ENCODE results near the gene LRBA. TPM values are rescaled to one million over a fixed set of nuclear protein-coding genes. Genes with fewer than 3 reads are reported as not detected.

LRBA gene
- total RNA-seq, 1 experiment from 2014 or later = 55.3 TPM

GRCh38 chr4:150960818-150961217, 54.3 kb downstream of the LRBA start:
- no CpG with 5 or more reads among the region's 2 CpGs for WGBS (ENCODE audit: extremely low coverage, insufficient read length, low lambda C conversion rate)
- Histone ChIP-seq H3K14ac (ENCODE audit: insufficient read depth, low read length) (no peak overlapping the region), H4K5ac (ENCODE audit: insufficient read length, low read depth, low read length) (no peak overlapping the region), H3K27ac (ENCODE audit: insufficient read length, low read depth, low read length) (no peak overlapping the region), H2BK120ac (ENCODE audit: low read depth, low read length, poor library complexity, severe bottlenecking) (no peak overlapping the region), H3K23ac (ENCODE audit: insufficient read length, low read depth, low read length) (no peak overlapping the region), H3K9me3 (ENCODE audit: control insufficient read depth, low read depth, low read length) (peaks cover 23% of the 10 kb centered on the region), H3K79me1 (ENCODE audit: insufficient read depth, low read depth, low read length, poor library complexity, severe bottlenecking) (no peaks in the 10 kb centered on the region), H4K91ac (ENCODE audit: insufficient read length, low read depth, low read length) (no peak overlapping the region), H3K56ac (ENCODE audit: insufficient read length, low read depth, low read length) (no peak overlapping the region), H3K4me1 (ENCODE audit: insufficient read depth, low read length) (no peaks in the 10 kb centered on the region), H3K27me3 (ENCODE audit: insufficient read depth, low read length) (no peaks in the 10 kb centered on the region), H3T11ph (ENCODE audit: low read length) (no peak overlapping the region), H3K4ac (ENCODE audit: low read depth, low read length) (no peak overlapping the region), H2BK15ac (ENCODE audit: low read depth, low read length) (no peak overlapping the region), H3K9ac (ENCODE audit: extremely low read depth, insufficient read length, low read length) (no peak overlapping the region), H3K4me2 (ENCODE audit: insufficient read depth, insufficient read length, low read length) (no peak overlapping the region), H2AK5ac (ENCODE audit: insufficient read length, low read length) (no peak overlapping the region), H3K18ac (ENCODE audit: insufficient read length, low read depth, low read length) (no peak overlapping the region), H3K23me2 (ENCODE audit: insufficient read length, low read depth, low read length, poor library complexity, severe bottlenecking) (no peaks in the 10 kb centered on the region), H4K20me1 (ENCODE audit: control insufficient read depth, insufficient read depth, insufficient read length) (no peaks in the 10 kb centered on the region), H2BK12ac (ENCODE audit: insufficient read length, low read depth, low read length) (no peak overlapping the region), H2AFZ (ENCODE audit: low read length) (no peak overlapping the region), H4K8ac (replicated peaks; ENCODE audit: insufficient read length, low read depth, low read length) (no peak overlapping the region), H2BK20ac (ENCODE audit: low read depth, low read length, poor library complexity, severe bottlenecking) (no peak overlapping the region), H2BK5ac (ENCODE audit: insufficient read length, low read length) (no peak overlapping the region), H3K79me2 (ENCODE audit: insufficient read depth, low read length) (peaks cover 5% of the 10 kb centered on the region; the same call in 1 of the 2 replicates)
- peaks cover 0 to 4% of the 10 kb centered on the region in 2 experiments; a peak in 1 of 4 replicates for H3K4me1 Mint-ChIP-seq
- TF ChIP-seq CTCF (conservative IDR thresholded peaks at IDR 0.05) = peak; percentile 69
- H3K4me3 Mint-ChIP-seq = no peak overlapping the region
- peaks cover 45 to 59% (median 49%) of the 10 kb centered on the region in 3 experiments for H3K36me3 Mint-ChIP-seq (ENCODE audit: insufficient read depth in 1 of 3, low read depth in 3 of 3)
- H3K27me3 Mint-ChIP-seq (ENCODE audit: low read depth) = no peaks in the 10 kb centered on the region
- peak; percentile 69 for DNase-seq
- H3K9me3 Mint-ChIP-seq = peaks cover 39 to 49% of the 10 kb centered on the region in 2 experiments
- H3K27ac Mint-ChIP-seq = no peak overlapping the region
